HG02759 (cell line): ENCODE data around the gene HOXB9.
A peak's percentile ranks its signal among the peaks of the same experiment; 100 is the strongest.

ENCODE experiments used
- ATAC-seq: cut with Tn5 transposase; IDR thresholded peaks from one replicate; pipeline ENCODE4 v1.9.1; 2021; ENCODE audit warnings: mild to moderate bottlenecking, moderate library complexity; ENCODE audit not compliant: unreplicated experiment

HOXB9 gene

GRCh38 chr17:48625495-48626244, 488 bp downstream of the HOXB9 start:
- ATAC-seq: peak; percentile 39

GRCh38 chr17:48624544-48625494, 1.3 kb downstream of the HOXB9 start:
- peak; percentile 19 for ATAC-seq

DNA sequence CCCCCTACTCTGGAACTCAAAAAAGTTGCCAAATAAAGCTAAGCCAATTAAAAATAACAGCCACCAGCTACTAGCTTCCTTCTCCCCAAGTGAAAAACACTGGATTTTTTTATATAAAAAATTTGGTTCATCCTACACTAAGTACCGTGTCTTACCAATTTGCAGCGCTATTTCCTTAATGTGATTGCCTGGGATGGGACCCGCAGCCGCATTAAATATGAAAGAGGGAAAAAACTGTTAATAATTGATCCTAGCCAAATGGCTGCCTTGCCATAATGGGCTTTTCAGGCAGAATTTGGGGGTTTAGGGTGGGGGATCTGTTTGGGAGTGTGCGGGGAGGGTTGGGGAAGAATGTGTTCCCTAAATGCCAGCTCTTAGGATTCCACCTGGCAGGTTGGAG, 2.0 kb downstream of the HOXB9 start:
- ATAC-seq: no peak

DNA sequence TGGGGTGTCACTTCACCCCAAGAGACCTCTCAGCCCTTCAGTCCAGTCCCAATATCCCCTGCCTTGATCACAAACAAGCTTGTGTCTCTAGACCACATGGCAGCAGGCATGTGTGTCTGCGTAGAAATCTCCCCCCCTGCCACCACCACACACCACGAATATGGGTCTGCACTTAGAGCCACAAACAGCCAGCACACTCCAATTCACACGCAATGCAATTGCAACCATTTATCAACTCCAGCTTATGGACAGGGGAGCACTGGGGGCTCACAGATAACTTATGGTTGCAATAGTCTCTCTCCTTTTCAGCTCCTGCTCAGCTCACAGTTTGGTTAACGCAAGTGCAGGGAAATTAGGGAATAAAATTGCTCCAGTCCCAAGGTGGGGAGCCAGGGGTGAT, 2.6 kb downstream of the HOXB9 start:
- ATAC-seq: no peak

DNA sequence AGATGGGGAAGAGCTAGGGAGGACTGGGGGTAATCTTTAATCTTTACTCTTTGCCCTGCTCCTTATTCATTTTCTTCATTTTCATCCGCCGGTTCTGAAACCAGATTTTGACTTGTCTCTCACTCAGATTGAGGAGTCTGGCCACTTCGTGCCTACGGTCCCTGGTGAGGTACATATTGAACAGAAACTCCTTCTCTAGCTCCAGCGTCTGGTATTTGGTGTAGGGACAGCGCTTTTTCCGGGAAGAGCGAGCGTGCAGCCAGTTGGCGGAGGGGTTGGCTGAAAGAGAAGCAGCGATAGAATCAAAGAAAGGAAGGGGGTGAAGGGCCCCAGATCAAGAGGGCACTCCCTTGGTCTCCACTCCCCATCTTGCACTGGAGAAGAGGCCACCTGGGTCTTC, 3.3 kb downstream of the HOXB9 start:
- ATAC-seq: no peak

- no peak for ATAC-seq
These were observed 4.5 kb downstream of the HOXB9 start for GRCh38 chr17:48621410-48622392.

- ATAC-seq: no peak
These were observed 5.6 kb downstream of the HOXB9 start for GRCh38 chr17:48620461-48621139.

DNA sequence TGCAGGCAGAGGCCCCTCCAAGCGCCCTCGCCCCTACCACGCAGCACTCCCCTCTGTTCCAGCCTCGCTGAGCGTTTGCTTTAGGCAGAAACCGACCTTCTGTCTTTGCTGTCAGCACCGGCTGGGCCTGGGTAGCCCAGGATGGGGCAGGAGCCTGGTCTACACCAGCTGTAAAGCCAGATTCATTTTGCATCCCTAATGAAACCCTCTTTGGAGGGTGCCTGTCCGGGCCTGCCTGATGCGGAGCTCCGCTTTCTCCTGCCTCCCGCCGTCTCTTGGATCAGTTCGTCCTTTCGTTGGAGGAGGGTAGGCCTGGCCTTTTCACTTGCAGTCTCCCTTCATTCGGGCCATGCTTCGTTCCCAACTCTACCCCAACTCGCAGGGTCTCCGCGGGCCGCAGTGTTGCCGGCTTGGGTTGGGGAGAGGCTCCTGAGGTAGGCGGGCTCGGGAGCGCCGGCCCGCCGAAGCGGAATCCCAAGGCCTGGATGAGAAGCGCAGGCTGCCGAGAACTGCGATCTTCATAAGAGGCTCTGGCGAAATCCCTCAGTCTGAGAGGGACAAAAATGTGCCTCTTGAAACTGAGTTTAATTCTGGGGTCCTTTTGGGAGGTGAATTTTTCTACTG, 6.2 kb downstream of the HOXB9 start:
- no peak for ATAC-seq

- ATAC-seq: no peak
These were observed 7.8 kb downstream of the HOXB9 start for GRCh38 chr17:48618256-48618896.

- no peak for ATAC-seq
These were observed 8.5 kb downstream of the HOXB9 start for GRCh38 chr17:48617471-48618255.

- ATAC-seq: no peak
These were observed 9.3 kb downstream of the HOXB9 start for GRCh38 chr17:48616717-48617470.

DNA sequence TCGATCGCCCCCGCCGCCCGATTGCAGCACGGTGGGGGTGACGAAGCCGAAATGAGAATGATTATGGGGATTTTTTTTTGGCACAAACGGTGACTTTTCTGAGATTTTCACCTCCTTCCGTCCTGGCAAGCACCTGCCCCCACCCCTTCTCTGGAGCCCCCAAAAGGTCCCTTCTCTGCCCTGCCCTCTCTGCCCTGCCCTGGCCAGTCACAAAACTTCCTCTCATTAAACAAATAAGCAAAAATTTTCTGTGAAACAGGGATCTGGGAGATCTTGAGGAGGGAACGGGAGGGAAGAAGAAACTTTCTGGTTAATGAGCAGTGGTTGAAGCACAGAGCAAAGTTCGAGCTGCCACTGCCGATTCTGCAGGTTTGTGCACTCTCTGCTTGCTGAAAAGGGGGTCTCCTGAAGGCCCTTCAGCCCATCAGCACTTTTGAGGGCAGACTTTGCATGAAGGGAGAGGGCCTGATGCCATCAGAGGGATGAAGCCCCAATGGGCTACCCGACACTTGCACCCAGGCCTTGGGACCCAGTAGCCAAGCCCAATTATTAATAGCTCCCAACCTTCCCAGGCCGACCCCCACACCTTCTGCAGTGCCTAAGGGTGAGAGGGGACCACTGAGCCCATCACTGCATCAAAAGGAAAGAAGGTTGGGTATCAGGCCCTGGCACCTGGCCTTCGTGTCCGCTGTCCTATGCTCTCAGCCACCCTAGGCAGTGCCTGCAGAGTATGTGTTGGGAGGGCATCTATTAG, 10.0 kb downstream of the HOXB9 start:
- ATAC-seq: no peak

- ATAC-seq: no peak
These were observed 10.9 kb downstream of the HOXB9 start, which contains the start of gene HOXB8 for GRCh38 chr17:48615047-48615962. TSS of gene HOXB8 (minus strand) at chr17:48615292. CDS start at chr17:48614704, 588 bp downstream.

DNA sequence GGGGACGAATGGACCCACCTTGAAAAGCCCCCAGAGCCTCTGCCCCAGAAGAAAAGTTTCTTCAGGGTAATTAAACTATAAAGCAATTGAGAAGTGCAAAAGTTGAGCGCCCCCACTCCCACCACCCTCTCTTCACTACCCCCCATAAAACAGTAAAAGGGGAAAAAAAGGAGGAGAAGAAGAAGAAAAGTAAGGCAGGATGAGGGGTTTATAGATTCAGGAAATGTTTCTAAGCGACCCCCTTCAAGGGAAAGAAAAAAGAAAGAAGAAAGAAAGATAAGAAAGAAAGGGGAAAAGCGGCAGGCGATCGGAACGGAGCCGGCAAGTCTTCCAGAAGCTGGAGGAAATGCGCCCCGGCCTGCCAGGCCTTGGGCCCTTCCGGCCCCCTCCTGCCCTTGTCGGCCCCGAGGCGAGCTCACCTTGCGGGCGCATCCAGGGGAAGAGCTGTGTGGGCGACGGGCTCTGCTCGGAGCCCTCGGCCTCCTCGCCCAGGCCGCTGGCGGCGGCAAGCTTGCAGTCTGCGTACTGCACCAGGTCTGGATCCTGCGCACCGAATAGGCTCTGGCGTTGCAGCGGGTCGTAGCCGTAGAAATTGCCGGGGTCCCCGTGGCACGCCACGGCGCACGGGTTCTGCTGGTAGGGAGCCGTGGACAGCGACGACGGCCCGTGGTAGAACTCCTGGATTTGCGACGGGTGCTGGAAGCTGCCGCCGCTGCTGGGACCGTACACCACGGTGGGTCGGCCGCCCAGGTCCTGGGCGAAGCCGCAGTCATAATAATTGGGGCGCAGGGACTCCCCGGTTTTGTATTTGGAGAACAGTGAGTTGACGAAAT, 12.1 kb downstream of the HOXB9 start:
- ATAC-seq: no peak
